Measurements from ENCODE around the gene MZT1. TPM values are rescaled to one million over a fixed set of nuclear protein-coding genes. Genes with fewer than 3 reads are reported as not detected.

Gene MZT1
- total RNA-seq, 2 donors from 2014 or later, result 6.5 TPM

GRCh38 chr13:72692884-72693514 is 34.4 kb downstream of the MZT1 start:
- intact Hi-C loops (cut with DNase I), result no loop called here
- no peak for DNase-seq
- no peak for ATAC-seq

GRCh38 chr13:72689181-72689696 is 38.2 kb downstream of the MZT1 start:
- intact Hi-C loops (cut with DNase I), result no loop called here
- DNase-seq (no peak), ATAC-seq (no peak)

- DNase-seq, result no peak
- no peak for ATAC-seq
- intact Hi-C loops (cut with DNase I), result no loop called here
Measured at GRCh38 chr13:72686766-72687165, 40.7 kb downstream of the MZT1 start.

GRCh38 chr13:72680353-72680752 is 47.1 kb downstream of the MZT1 start:
- ATAC-seq, result no peak
- DNase-seq, result no peak
- intact Hi-C loops (cut with DNase I), result no loop called here

GRCh38 chr13:72678312-72678711 is 49.1 kb downstream of the MZT1 start:
- intact Hi-C loops (cut with DNase I), result no loop called here
- DNase-seq (no peak), ATAC-seq (no peak)

- DNase-seq, result no peak
- no peak for ATAC-seq
- intact Hi-C loops (cut with DNase I), result no loop called here
Measured at GRCh38 chr13:72677431-72677830, 50.0 kb downstream of the MZT1 start.

- ATAC-seq (no peak), DNase-seq (no peak)
- intact Hi-C loops (cut with DNase I), result no loop called here
Measured at GRCh38 chr13:72666391-72666790, 61.0 kb downstream of the MZT1 start.

- intact Hi-C loops (cut with DNase I), result no loop called here
- no peak for DNase-seq
- ATAC-seq, result no peak
Measured at GRCh38 chr13:72662548-72662947, 64.9 kb downstream of the MZT1 start.

Other genes with a start within 250 kb of the MZT1 start
- 1 to 10 TPM; 1.2 to 1.6 TPM for gene BORA, start 294 bp upstream of the MZT1 start, total RNA-seq
- 10 to 100 TPM; 14.3 to 18.6 TPM for gene DIS3, start 54.3 kb upstream of the MZT1 start, total RNA-seq
- gene PIBF1, start 54.5 kb upstream of the MZT1 start, total RNA-seq, result 10 to 100 TPM; 12.2 to 13.5 TPM

Measured in left cardiac atrium (tissue), 4 donors.